Motor neuron (in vitro differentiated cells): ENCODE measurements around the gene GLRX5. TPM values are rescaled to one million over a fixed set of nuclear protein-coding genes. Genes with fewer than 3 reads are reported as not detected.

ENCODE experiments used
- total RNA-seq, 8 experiments: library from RNA; unstranded; fragments of 300-600 nt; gene quantifications; 2 replicates each; pipeline versions ENCODE4 v1.2.3 to v1.2.4, GENCODE V29; 2022

GLRX5 gene
- total RNA-seq, 8 experiments from 2014 or later = 26.4 to 62.7 (median 41.4) TPM

Other genes starting within 250 kb of the GLRX5 start
- 1 to 10 TPM in 6 of 8 experiments, under 1 TPM in 2; 0.10 to 5.3 (median 2.8) TPM for gene CLMN, start 215.1 kb upstream of the GLRX5 start, total RNA-seq
- 1 to 10 TPM in 5 of 8 experiments, under 1 TPM in 3; 0.49 to 4.6 (median 1.3) TPM for gene SYNE3, start 18.4 kb upstream of the GLRX5 start, total RNA-seq
- under 1 TPM in 4 of 8 experiments, not detected in 4; 0.22 to 0.81 (median 0.26) TPM for gene TCL1B, start 151.4 kb downstream of the GLRX5 start, total RNA-seq
- gene TCL1A, start 179.1 kb downstream of the GLRX5 start, total RNA-seq = 1 to 10 TPM in 1 of 8 experiments, not detected in 7; 1.1 TPM